KG1 (cell line): ENCODE measurements around the gene HMGCL.
A peak's percentile ranks its signal among the peaks of the same experiment; 100 is the strongest.

Experiments
- DNase-seq: peaks from one replicate; lab custom pipeline; 2025; lab: John Stamatoyannopoulos, UW

Gene HMGCL

GRCh38 chr1:23774174-23774880, 50.9 kb downstream of the HMGCL start:
- DNase-seq = no peak

- DNase-seq = no peak
Measured at GRCh38 chr1:23772854-23773242, 52.4 kb downstream of the HMGCL start.

GRCh38 chr1:23772049-23772853, 53.0 kb downstream of the HMGCL start:
- peak; percentile 83 for DNase-seq

- no peak for DNase-seq
Measured at GRCh38 chr1:23768733-23769132, 56.5 kb downstream of the HMGCL start.

GRCh38 chr1:23763041-23763577, 62.1 kb downstream of the HMGCL start:
- no peak for DNase-seq

GRCh38 chr1:23759277-23759676, 66.0 kb downstream of the HMGCL start:
- DNase-seq = no peak

- DNase-seq = no peak
Measured at GRCh38 chr1:23757812-23758211, 67.4 kb downstream of the HMGCL start.

GRCh38 chr1:23756676-23757075, 68.6 kb downstream of the HMGCL start:
- DNase-seq = no peak

GRCh38 chr1:23752909-23753308, 72.3 kb downstream of the HMGCL start:
- no peak for DNase-seq
